Measurements from ENCODE around the gene ALKBH7.

The ALKBH7 gene

GRCh38 chr19:6364353-6364752, 8.2 kb upstream of the ALKBH7 start:
- DNase-seq: no peak

GRCh38 chr19:6373096-6373812, 660 bp downstream of the ALKBH7 start:
- DNase-seq: peak; percentile 40 to 99 (median 96)

GRCh38 chr19:6373813-6374108, 1.2 kb downstream of the ALKBH7 start:
- DNase-seq: no peak

- DNase-seq: no peak
Measured at GRCh38 chr19:6374161-6374709, 1.6 kb downstream of the ALKBH7 start.

- no peak for DNase-seq
Measured at GRCh38 chr19:6374711-6375410, 2.3 kb downstream of the ALKBH7 start.

- no peak for DNase-seq
Measured at GRCh38 chr19:6375411-6376010, 2.9 kb downstream of the ALKBH7 start, which contains the start of gene PSPN. Gene PSPN (minus strand): TSS chr19:6375933. CDS start chr19:6375849, 84 bp downstream.

GRCh38 chr19:6376512-6377190, 4.1 kb downstream of the ALKBH7 start:
- DNase-seq: peak in 1 of 56 donors; percentile 4

GRCh38 chr19:6378041-6378440, 5.4 kb downstream of the ALKBH7 start:
- DNase-seq: no peak

GRCh38 chr19:6378486-6378885, 5.9 kb downstream of the ALKBH7 start:
- DNase-seq: peak in 1 of 56 donors; percentile 8

GRCh38 chr19:6379744-6380143, 7.2 kb downstream of the ALKBH7 start:
- DNase-seq: no peak

- no peak for DNase-seq
Measured at GRCh38 chr19:6381030-6381750, 8.6 kb downstream of the ALKBH7 start.

GRCh38 chr19:6383188-6383587, 10.6 kb downstream of the ALKBH7 start:
- no peak for DNase-seq

- no peak for DNase-seq
Measured at GRCh38 chr19:6384381-6384780, 11.8 kb downstream of the ALKBH7 start.

GRCh38 chr19:6387372-6387771, 14.8 kb downstream of the ALKBH7 start:
- DNase-seq: no peak

GRCh38 chr19:6392221-6393073, 19.9 kb downstream of the ALKBH7 start:
- DNase-seq: no peak

- DNase-seq: peak; percentile 76 to 99 (median 93)
Measured at GRCh38 chr19:6393074-6393982, 20.7 kb downstream of the ALKBH7 start, which contains the start of gene GTF2F1. Gene GTF2F1 (minus strand): TSS chr19:6393164. CDS start chr19:6392995, 169 bp downstream.

GRCh38 chr19:6393983-6394412, 21.4 kb downstream of the ALKBH7 start:
- DNase-seq: peak in 1 of 56 donors; percentile 59

- no peak for DNase-seq
Measured at GRCh38 chr19:6394831-6395230, 22.2 kb downstream of the ALKBH7 start.

- no peak for DNase-seq
Measured at GRCh38 chr19:6396305-6396704, 23.7 kb downstream of the ALKBH7 start.

All from amygdala (tissue), 56 donors.